HG03196 (cell line): ENCODE data around the gene CCDC40.
A peak's percentile ranks its signal among the peaks of the same experiment; 100 is the strongest.

Experiments used
- ATAC-seq: cut with Tn5 transposase; IDR thresholded peaks from one replicate; pipeline ENCODE4 v1.9.1; 2021; ENCODE audit not compliant: unreplicated experiment

CCDC40 gene

GRCh38 chr17:80017226-80018010, 19.0 kb upstream of the CCDC40 start:
- no peak for ATAC-seq

- ATAC-seq: no peak
These were observed 17.4 kb upstream of the CCDC40 start for GRCh38 chr17:80018917-80019651.

DNA sequence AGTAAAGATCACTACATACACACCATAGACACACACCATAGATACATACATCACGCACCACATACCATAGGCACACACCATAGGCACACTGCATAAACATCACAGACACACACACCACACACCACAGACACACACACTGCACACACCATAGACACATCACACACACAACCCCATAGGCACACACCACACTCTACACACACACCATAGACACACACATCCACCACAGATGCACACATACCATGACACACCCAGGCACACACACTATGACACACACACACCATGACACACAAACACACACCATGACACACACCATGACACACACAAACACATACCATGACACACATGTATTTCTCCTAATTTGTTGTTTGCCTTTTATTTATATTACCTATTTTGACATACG, 14.8 kb upstream of the CCDC40 start:
- no peak for ATAC-seq

GRCh38 chr17:80023481-80024205, 12.8 kb upstream of the CCDC40 start:
- ATAC-seq: no peak

DNA sequence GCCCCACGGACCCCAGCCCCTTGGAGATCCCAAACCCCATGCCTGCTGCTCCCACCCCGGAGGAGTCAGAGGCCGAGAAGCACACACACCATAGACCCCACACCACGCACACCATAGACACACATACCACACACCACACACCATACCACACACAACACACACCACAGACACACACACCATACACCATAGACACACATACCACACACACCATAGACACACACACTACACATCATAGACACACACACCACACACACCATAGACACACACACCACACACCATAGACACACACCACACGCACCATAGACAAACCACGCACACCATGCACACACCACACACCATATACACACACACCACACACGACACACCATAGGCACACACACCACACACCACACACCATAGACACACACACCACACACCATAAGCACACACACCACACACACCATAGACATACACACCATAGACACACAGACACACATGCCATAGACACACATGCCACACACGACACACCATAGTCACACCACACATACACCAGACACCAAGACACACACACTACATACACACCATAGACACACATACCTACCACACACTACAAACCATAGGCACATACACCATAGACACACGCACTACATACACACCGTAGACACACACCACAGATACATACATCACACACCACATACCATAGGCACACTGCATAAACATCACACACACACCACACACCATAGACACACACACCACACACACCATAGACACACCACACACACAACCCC, 12.1 kb upstream of the CCDC40 start:
- no peak for ATAC-seq

- ATAC-seq: no peak
These were observed 11.3 kb upstream of the CCDC40 start for GRCh38 chr17:80025140-80025539.

DNA sequence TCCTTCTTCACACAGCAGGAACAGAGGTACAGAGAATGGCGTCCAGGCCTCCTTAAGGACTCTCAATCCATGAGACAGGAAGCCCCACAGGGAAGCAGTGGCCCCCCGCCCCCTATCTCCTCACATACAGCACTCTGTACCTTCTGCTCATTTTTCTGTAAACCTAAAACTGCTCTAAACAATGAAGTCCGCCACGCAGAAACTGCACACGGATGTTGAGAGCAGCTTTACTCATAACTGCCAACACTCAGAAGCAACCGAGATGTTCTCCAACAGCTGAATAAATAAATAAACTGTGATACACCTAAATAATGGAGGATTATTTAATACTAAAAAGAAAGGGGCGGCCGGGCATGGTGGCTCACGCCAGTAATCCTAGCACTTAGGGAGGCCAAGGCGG, 10.6 kb upstream of the CCDC40 start:
- ATAC-seq: no peak

- ATAC-seq: no peak
These were observed 9.9 kb upstream of the CCDC40 start for GRCh38 chr17:80026359-80027042.

DNA sequence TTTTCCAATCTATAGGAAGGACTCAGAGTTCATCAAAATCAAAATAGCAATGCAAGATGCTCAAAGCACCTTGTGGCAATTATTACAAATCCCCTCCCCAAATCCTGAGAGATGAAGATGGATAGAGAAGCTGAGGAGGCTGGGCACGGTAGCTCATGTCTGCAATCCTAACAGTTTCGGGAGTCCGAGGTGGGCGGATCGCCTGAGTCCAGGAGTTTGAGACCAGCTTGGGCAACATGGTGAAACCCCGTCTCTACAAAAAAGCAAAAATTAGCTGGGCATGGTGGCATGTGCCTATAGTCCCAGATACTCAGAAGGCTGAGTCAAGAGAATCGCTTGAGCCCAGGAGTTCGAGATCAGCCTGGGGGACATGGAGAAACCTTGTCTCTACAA, 9.4 kb upstream of the CCDC40 start:
- no peak for ATAC-seq

DNA sequence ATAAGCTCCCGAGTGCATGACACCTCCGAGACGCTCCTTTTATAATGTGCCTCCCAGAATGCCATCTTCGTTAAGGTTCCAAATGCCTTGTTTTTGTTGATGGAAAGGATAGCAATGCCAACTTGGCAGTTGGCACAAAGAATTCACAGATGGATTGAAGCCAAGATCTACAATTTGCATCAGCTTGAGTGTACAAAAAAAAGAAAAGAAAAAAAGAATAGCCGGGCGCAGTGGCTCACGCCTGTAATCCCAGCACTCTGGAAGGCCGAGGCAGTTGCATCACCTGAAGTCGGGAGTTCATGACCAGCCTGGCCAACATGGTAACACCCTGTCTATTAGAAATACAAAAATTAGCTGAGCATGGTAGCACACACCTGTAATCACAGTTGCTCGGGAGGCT, 8.4 kb upstream of the CCDC40 start:
- ATAC-seq: no peak

DNA sequence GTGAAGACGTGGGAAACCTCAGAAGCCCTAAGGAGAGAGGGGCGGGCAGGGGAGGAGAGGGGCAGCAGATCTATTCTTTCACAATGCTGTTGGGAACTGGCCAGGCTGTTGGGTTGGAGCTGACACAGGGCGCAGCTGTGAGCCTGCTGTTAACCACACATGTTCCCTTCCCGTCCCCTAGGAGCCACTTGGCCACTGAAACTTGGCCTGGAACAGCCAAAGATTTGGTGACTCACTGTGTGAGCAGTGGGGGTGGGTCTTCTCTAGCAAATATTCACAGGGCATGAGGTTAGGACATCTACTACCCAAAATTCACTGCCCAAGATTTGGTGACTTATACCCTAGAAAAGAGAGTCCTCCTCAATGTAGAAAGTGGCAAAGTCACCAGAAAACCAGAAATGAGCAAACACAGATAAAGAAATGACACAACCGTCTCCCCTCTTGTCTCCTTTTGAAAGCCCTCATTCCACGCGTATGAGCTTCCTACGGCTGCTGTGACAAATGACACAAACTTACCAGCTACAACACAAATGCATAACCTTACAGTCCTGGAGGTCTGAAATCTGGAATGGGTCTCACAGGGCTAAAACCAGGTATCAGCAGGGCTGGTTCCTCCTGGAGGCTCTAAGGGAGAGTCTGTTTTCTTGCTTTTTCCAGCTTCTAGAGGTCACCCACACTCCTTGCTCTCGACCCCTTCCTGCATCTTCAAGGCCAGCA, 7.0 kb upstream of the CCDC40 start:
- ATAC-seq: no peak

DNA sequence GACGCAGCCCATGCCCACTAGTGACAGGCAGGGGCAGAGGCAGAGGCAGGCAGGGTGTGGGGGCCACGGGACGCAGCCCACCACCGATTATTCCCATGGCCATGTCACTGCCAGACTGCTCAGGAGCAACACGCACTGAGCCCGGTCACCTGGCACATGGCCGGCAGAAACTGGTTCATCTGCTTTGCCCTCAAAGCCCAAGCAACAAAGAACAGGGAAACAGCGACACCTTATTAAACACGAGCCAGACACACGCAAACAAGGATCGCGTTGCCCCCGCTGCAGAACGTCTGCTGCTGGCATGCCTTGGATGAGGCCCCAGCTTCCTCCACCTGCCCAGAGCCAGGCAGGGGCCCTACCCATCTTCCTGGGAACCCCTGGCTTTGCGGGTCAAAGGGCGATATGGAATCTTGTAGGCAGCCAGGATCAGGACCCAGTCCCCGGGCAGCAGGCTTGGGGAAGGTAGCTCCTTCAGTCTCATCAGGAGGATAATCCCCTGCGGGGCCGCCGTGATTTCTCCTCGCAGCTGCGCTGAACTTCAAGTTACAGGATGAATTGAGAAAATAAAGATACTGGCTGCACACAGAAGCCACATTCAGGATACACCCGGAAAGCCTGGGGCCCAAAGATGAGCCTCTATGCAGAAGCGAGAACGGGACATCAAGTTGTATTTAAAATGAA, 5.6 kb upstream of the CCDC40 start:
- no peak for ATAC-seq

GRCh38 chr17:80031691-80032430, 4.6 kb upstream of the CCDC40 start:
- no peak for ATAC-seq

DNA sequence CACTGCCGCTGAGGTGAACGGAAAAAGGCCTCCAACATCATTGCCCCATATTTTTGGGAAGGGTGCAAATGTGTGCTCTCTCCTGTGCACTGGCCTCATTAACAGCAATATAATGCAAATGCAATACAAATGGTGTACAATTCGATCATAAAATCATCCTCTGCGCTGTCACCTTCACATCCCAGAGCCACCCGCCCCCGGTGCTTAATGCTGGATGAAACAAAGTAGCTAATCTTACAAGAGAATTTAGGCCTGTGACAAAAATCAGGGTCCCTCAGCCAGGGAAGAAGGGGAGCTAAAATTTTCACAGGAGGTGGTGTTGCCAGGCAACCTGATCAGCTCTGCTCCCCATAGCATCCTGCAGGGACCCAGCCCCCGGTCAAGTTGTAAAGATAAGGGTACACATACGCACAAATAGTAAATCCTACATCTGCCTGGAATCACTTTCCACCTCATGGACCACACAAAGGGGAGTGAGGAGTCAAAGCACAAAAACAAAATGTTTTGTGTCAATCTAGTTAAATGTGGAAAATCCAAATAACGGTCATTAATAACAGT, 3.7 kb upstream of the CCDC40 start:
- no peak for ATAC-seq

- ATAC-seq: no peak
These were observed 2.6 kb upstream of the CCDC40 start for GRCh38 chr17:80033840-80034239.

DNA sequence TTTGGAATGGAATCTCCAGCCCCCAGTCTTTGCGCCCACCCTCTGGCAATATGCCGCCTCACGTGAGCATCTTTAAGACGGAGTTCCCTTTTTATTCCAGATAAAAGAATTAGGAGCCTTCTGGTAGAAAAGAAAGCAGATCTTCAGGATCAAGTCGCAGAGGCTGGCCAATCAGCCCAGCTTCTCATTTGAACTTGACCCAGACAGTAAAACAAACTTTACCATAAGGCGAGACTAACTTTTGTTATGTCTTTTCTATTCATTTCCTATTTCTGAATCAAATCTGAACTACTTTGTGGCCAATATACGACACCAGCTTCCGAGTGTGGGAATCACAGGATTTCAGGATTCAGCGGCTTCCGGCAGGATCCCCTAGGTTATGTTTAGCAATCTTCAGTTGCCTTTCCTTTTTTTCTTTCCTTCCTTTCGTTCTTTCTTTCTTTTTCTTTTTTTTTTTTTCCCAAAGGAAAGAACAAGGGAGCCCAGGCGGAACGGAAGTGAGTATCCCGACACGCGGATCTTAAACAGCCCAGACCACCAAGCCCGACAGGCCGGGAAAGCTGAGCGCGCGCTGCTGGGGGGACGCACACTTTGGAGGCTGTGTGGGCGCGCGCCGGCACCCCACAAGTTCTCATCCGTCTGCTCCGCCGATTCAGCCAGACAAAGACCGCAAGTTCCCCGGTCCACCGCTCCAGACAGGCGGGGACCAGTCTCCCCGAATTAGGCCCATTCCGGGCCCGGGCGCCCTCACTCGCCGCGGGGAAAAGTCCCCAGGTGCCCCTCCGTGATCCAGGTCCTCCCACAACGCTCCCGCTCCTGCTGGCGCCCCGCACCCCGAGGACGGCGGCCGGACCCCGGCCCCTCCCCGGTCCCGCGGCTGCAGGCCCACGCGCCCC, 1.4 kb upstream of the CCDC40 start:
- ATAC-seq: peak; percentile 15

DNA sequence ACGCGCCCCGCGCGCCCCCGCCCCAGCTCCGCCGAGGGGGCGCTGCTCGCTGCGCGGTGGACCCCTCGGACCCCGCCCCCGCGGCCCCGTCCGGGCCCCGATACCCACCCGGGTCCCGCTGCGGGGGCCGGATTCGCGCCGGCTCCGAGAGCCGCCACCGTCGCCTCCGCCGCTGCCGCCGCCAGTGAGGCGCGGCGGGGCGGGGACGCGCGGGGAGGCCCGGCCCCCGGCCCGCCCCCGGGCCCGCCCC, 830 bp upstream of the CCDC40 start, which contains the start of gene TBC1D16:
TBC1D16 (minus strand) TSS at position 186 of the 250 bp plus-strand sequence. CDS start 22,325 bp downstream, outside the sequence.
- ATAC-seq: peak; percentile 54
